HG03432 (cell line): Measurements from ENCODE around the gene INTS12.
"Not testable (repeated sequence)": the region's sequence is repeated elsewhere in the genome, so short reads cannot be mapped to it uniquely, and the experiment has no call there.

Source experiments
- ATAC-seq: cut with Tn5 transposase; IDR thresholded peaks from one replicate; pipeline ENCODE4 v1.9.1; 2021; ENCODE audit warnings: mild to moderate bottlenecking, moderate library complexity; ENCODE audit not compliant: unreplicated experiment

The INTS12 gene

GRCh38 chr4:105708181-105709080 lies at the start of gene INTS12, which contains the start of gene GSTCD:
INTS12 (minus strand) TSS chr4:105708689; CDS start chr4:105700005, 8,684 bp downstream.
GSTCD (plus strand) TSS chr4:105708784; CDS start chr4:105717614, 8,830 bp downstream.
- peak; percentile 87 for ATAC-seq

- no peak for ATAC-seq
Observed at GRCh38 chr4:105755375-105755774, 46.9 kb upstream of the INTS12 start.

GRCh38 chr4:105753361-105753760 lies 44.9 kb upstream of the INTS12 start:
- no peak for ATAC-seq

- peak; percentile 53 for ATAC-seq
Observed at GRCh38 chr4:105751718-105752299, 43.3 kb upstream of the INTS12 start.

GRCh38 chr4:105748222-105748621 lies 39.7 kb upstream of the INTS12 start:
- ATAC-seq, result peak; percentile 37

- ATAC-seq, result no peak
Observed at GRCh38 chr4:105741548-105741947, 33.1 kb upstream of the INTS12 start.

- ATAC-seq, result not testable (repeated sequence)
Observed at GRCh38 chr4:105735217-105735616, 26.7 kb upstream of the INTS12 start.

GRCh38 chr4:105729895-105730294 lies 21.4 kb upstream of the INTS12 start:
- ATAC-seq, result not testable (repeated sequence)

- ATAC-seq, result no peak
Observed at GRCh38 chr4:105725623-105726022, 17.1 kb upstream of the INTS12 start.

GRCh38 chr4:105719204-105719603 lies 10.7 kb upstream of the INTS12 start:
- ATAC-seq, result no peak

GRCh38 chr4:105715692-105716278 lies 7.3 kb upstream of the INTS12 start:
- ATAC-seq, result no peak

- no peak for ATAC-seq
Observed at GRCh38 chr4:105714932-105715331, 6.4 kb upstream of the INTS12 start.

GRCh38 chr4:105714071-105714521 lies 5.6 kb upstream of the INTS12 start:
- peak; percentile 64 for ATAC-seq

- ATAC-seq, result no peak
Observed at GRCh38 chr4:105712766-105713165, 4.3 kb upstream of the INTS12 start.

GRCh38 chr4:105710678-105711077 lies 2.2 kb upstream of the INTS12 start:
- ATAC-seq, result no peak

- ATAC-seq, result no peak
Observed at GRCh38 chr4:105710012-105710600, 1.6 kb upstream of the INTS12 start.

- ATAC-seq, result peak; percentile 40
Observed at GRCh38 chr4:105709081-105709450, 577 bp upstream of the INTS12 start.

- no peak for ATAC-seq
Observed at GRCh38 chr4:105707782-105708180, 708 bp downstream of the INTS12 start.

- ATAC-seq, result no peak
Observed at GRCh38 chr4:105698607-105699006, 9.9 kb downstream of the INTS12 start.

- ATAC-seq, result not testable (repeated sequence)
Observed at GRCh38 chr4:105695832-105696231, 12.7 kb downstream of the INTS12 start.

GRCh38 chr4:105694812-105695211 lies 13.7 kb downstream of the INTS12 start:
- not testable (repeated sequence) for ATAC-seq
